Endothelial cell of umbilical vein (primary cell): ENCODE data around the gene CELF1. TPM values are rescaled to one million over a fixed set of nuclear protein-coding genes. Genes with fewer than 3 reads are reported as not detected.
A peak's percentile ranks its signal among the peaks of the same experiment; 100 is the strongest.

Experiments used
- BruUV-seq: library from RNA; stranded (reverse); fragments of 400-500 nt; replicated peaks from 2 replicates; lab custom pipeline; 2021; lab: Mats Ljungman, UMichigan
- CTCF ChIA-PET: fragments of 300-600, 350-600 bp; sonication (Branson Sonifier 250); formaldehyde crosslinking; loops from one replicate; lab custom pipeline; 2021; ENCODE audit warnings: antibody characterized with exemption, inconsistent platforms; lab: Charles Lee
- POLR2A ChIA-PET: fragments of 300-600, 350-600 bp; sonication (Branson Sonifier 250); formaldehyde crosslinking; loops from one replicate; lab custom pipeline; 2021; ENCODE audit warnings: antibody characterized with exemption, inconsistent platforms; lab: Charles Lee
- DNase-seq: peaks from one replicate; pipeline ENCODE4 v3.0.0-alpha.2; 2011; ENCODE audit warnings: low read depth, low spot score
- FAIRE-seq: peaks from 2 replicates; lab custom pipeline; 2011; peaks lifted over from hg19 to GRCh38; lab: Jason Lieb, UNC
- H2AFZ ChIP-seq: 2 replicates; pipeline ENCODE4 v1.6.0; 2012; ENCODE audit warnings: low read depth, low read length, control low read depth, inconsistent platforms
- H3K27ac ChIP-seq: 2 replicates; pipeline ENCODE4 v1.5.1; 2011; ENCODE audit warnings: low read depth, mild to moderate bottlenecking, control low read depth, low read length, moderate library complexity; ENCODE audit not compliant: insufficient read depth
- H3K27me3 ChIP-seq, 2 experiments: 2 replicates each; pipeline versions ENCODE4 v1.6.0 to v1.6.1; 2011; ENCODE audit warnings: low read length in 2 of 2, mixed read lengths in 1 of 2; ENCODE audit not compliant: control insufficient read depth in 2 of 2, insufficient read depth in 2 of 2
- H3K36me3 ChIP-seq, 2 experiments: 2 replicates in 1 of 2; 3 replicates in 1 of 2; pipeline ENCODE4 v1.5.1; 2011; ENCODE audit warnings: low read length in 2 of 2, mild to moderate bottlenecking in 1 of 2, moderate library complexity in 1 of 2; ENCODE audit not compliant: control insufficient read depth in 2 of 2, insufficient read depth in 2 of 2; ENCODE audit errors: extremely low read depth in 1 of 2
- H3K4me1 ChIP-seq: 3 replicates; pipeline ENCODE4 v1.5.1; 2011; ENCODE audit warnings: mild to moderate bottlenecking, low read length; ENCODE audit not compliant: control insufficient read depth, insufficient read depth; ENCODE audit errors: extremely low read depth
- H3K4me2 ChIP-seq: 2 replicates; pipeline ENCODE4 v1.6.1; 2011; ENCODE audit warnings: low read length, control low read depth, mixed read lengths; ENCODE audit not compliant: insufficient read depth
- H3K4me3 ChIP-seq, 3 experiments: fragments of 200-600 bp in 1 of 3; sonication (generic), shearing (Covaris generic) in 1 of 3; replicated peaks in 1 of 3; 2 replicates each; pipeline ENCODE4 v1.5.1; 2011 to 2016; ENCODE audit warnings: control low read depth in 3 of 3, low read length in 3 of 3, mild to moderate bottlenecking in 2 of 3, inconsistent platforms in 1 of 3, low read depth in 1 of 3, moderate library complexity in 1 of 3; ENCODE audit not compliant: insufficient read depth in 1 of 3
- H3K79me2 ChIP-seq: 2 replicates; pipeline ENCODE4 v1.6.0; 2012; ENCODE audit warnings: low read length, inconsistent platforms; ENCODE audit not compliant: control insufficient read depth, insufficient read depth
- H3K9ac ChIP-seq: replicated peaks from 2 replicates; pipeline ENCODE3; 2011; ENCODE audit warnings: low read length, control low read depth; ENCODE audit not compliant: insufficient read depth; ENCODE audit errors: extremely low read depth
- H3K9me1 ChIP-seq: replicated peaks from 3 replicates; pipeline ENCODE4 v1.6.0; 2011; ENCODE audit warnings: mild to moderate bottlenecking, low read length; ENCODE audit not compliant: control insufficient read depth, insufficient read depth; ENCODE audit errors: extremely low read depth
- H3K9me3 ChIP-seq: replicated peaks from 2 replicates; pipeline ENCODE4 v1.5.1; 2012; ENCODE audit warnings: low read length, inconsistent platforms; ENCODE audit not compliant: control insufficient read depth, insufficient read depth
- H4K20me1 ChIP-seq: replicated peaks from 2 replicates; pipeline ENCODE3; 2011; ENCODE audit warnings: mild to moderate bottlenecking, low read length; ENCODE audit not compliant: control insufficient read depth, insufficient read depth; ENCODE audit errors: extremely low read depth
- EZH2 ChIP-seq: IDR thresholded peaks from 2 replicates; pipeline ENCODE4 v1.6.1; 2012; ENCODE audit warnings: borderline replicate concordance, low read depth, mild to moderate bottlenecking, moderate library complexity, low read length, inconsistent platforms; ENCODE audit not compliant: severe bottlenecking
- FOS ChIP-seq: IDR thresholded peaks from 2 replicates; pipeline ENCODE4 v1.6.1; 2011; ENCODE audit warnings: mild to moderate bottlenecking, low read length, moderate library complexity, borderline replicate concordance; ENCODE audit not compliant: insufficient read depth
- GATA2 ChIP-seq: IDR thresholded peaks from 2 replicates; pipeline ENCODE4 v1.7.0; 2011; ENCODE audit warnings: low read depth, mild to moderate bottlenecking, moderate library complexity, mixed read lengths, low read length; ENCODE audit not compliant: insufficient read length, insufficient read depth
- JUN ChIP-seq: IDR thresholded peaks from 2 replicates; pipeline ENCODE4 v1.6.1; 2011; ENCODE audit warnings: borderline replicate concordance, low read depth; ENCODE audit not compliant: insufficient read length, insufficient read depth
- MYC ChIP-seq: IDR thresholded peaks from one replicate; pipeline ENCODE4 v1.6.1; 2011; ENCODE audit warnings: mild to moderate bottlenecking, low read depth, low read length
- POLR2A ChIP-seq: IDR thresholded peaks from 2 replicates; pipeline ENCODE4 v1.6.1; 2012; ENCODE audit warnings: low read depth, mild to moderate bottlenecking, control low read depth, low read length
- POLR2AphosphoS5 ChIP-seq: IDR thresholded peaks from 2 replicates; pipeline ENCODE4 v1.6.1; 2012; ENCODE audit warnings: low read depth, mild to moderate bottlenecking, control low read depth, low read length, moderate library complexity; ENCODE audit not compliant: insufficient read depth
- dilution Hi-C: fragments of 300-500 bp; cut with MboI; formaldehyde crosslinking; loops from one replicate; pipeline ENCODE4 v1.15.0; 2019; ENCODE audit warnings: low sequenced_read_pairs; ENCODE audit not compliant: extremely low pct_ligation_motif_present
- intact Hi-C: fragments of 100-400 bp; cut with micrococcal nuclease; formaldehyde crosslinking; loops from one replicate; pipeline ENCODE4 v1.10.0; 2022
- polyA plus RNA-seq, 4 experiments: library from polyadenylated mRNA; depleted of rRNA in 3 of 4; stranded (reverse) in 3 of 4; unstranded in 1 of 4; fragments of >200 nt; gene quantifications; 2 replicates each; pipeline versions ENCODE4 v1.2.1 to v1.2.3, GENCODE V29; 2011 to 2012; ENCODE audit warnings: missing spikeins in 1 of 4
- total RNA-seq: library from RNA; stranded (reverse); gene quantifications from 2 replicates; pipeline ENCODE4 v1.2.3, GENCODE V29; 2021
- TF ChIP-seq, protein P1 (sequence below), 2 donors: IDR thresholded peaks; 1 replicate in 1 of 2; 2 replicates in 1 of 2; pipeline ENCODE4 v1.5.1; 2011; ENCODE audit warnings: low read length in 2 of 2, mild to moderate bottlenecking in 2 of 2, moderate library complexity in 2 of 2, control low read depth in 1 of 2, inconsistent platforms in 1 of 2, low read depth in 1 of 2; ENCODE audit not compliant: insufficient read depth in 1 of 2; ENCODE audit errors: extremely low read depth in 1 of 2
- TF ChIP-seq, protein P2 (sequence below): IDR thresholded peaks from 2 replicates; pipeline ENCODE4 v1.6.1; 2011; ENCODE audit not compliant: insufficient read depth, insufficient read length

The CELF1 gene
- total and polyA plus RNA-seq, 2 donors (not counting 3 experiments of a cell fraction or from before 2014, with no cell fraction given), result 66.3 to 120 TPM

DNA sequence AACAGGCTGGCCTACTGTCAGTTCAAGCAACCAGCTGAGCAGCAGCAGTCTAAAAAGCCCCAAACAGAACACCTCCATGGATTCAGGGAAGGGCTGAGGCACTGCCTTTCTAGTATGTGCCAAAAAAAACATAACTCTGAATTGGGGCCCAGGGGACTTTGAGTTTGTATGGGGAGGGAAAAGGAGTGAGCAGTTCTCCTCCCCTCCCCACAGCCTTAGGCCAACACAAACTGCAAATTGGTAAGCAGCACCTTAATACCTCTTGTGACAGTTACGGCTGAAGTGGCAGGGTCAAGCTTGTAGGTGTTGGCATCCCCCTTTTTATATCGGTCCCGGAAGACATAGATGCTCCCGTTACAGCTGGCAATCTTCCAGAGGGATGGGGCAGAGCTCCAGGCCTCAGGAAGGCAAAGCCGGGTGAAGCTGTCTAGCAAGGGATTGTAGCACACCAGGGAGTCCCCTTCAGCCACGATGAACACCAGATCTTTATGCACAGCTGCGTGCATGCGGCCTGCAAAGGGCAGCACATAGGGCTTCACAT, 19.9 kb upstream of the CELF1 start:
- TSS peak; percentile 2 for BruUV-seq
- CTCF ChIA-PET, result interaction anchor here (0.8 to 0.9 kb wide), 2 partner anchors 20 to 44 kb away, joined by 3 to 5 read pairs; partner anchors contain the start of gene CELF1
- Histone ChIP-seq H3K9me3 (no peaks in the 10 kb centered on the region), H3K9me1 (no peaks in the 10 kb centered on the region), H3K4me3 (no peak overlapping the region), H4K20me1 (peaks cover 3% of the 10 kb centered on the region), H3K27ac (no peak overlapping the region), H3K4me2 (no peak overlapping the region), H3K36me3 (peaks cover 8 to 17% of the 10 kb centered on the region in 2 experiments), H3K9ac (no peak overlapping the region), H3K4me1 (peaks cover 9% of the 10 kb centered on the region), H3K79me2 (peaks cover 28% of the 10 kb centered on the region), H3K27me3 (no peaks in the 10 kb centered on the region), H2AFZ (no peak overlapping the region)
- intact Hi-C loops (no loop called here), dilution Hi-C loops (no loop called here)
- DNase-seq, result no peak
- POLR2A ChIA-PET, result no interaction called here
- peak; percentile 16 for TF ChIP-seq POLR2A
- no peak for TF ChIP-seq EZH2
- FAIRE-seq, result no peak

DNA sequence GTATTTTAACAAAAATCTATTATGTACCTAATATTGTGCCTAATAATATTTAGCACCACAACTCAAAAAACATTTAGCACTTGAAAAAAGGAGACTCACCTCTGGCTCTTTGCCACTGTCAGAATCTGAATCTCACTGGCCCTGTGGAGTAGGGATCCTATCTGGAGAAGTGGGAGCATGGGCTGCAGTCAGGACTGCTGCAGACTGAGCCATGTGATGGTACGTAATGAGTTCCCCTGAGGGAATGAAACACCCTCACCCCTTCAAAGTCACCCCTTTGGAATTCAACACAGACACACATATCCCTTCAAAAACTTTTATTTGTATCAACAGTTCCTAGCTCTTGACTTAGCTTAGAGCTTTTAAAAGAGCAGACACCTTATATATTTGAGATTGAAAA, 19.0 kb upstream of the CELF1 start:
- H3K4me1 ChIP-seq, result peaks cover 3% of the 10 kb centered on the region
- H3K27me3 ChIP-seq, result no peaks in the 10 kb centered on the region
- dilution Hi-C loops (no loop called here), intact Hi-C loops (no loop called here)
- H2AFZ ChIP-seq, result no peak overlapping the region
- H3K27ac ChIP-seq, result no peak overlapping the region
- no peaks in the 10 kb centered on the region for H3K9me1 ChIP-seq
- H3K4me2 ChIP-seq, result no peak overlapping the region
- ChIA-PET CTCF (interaction anchor here (0.8 kb wide), 1 partner anchor 45 kb away, joined by 3 read pairs; no protein-coding TSS in a partner anchor), POLR2A (no interaction called here)
- no peak overlapping the region for H3K4me3 ChIP-seq
- no peak for TF ChIP-seq EZH2
- TF ChIP-seq GATA2, result no peak
- no peak for TF ChIP-seq POLR2A
- no peak for TF ChIP-seq FOS
- TF ChIP-seq MYC, result no peak
- TF ChIP-seq, protein P1, sequence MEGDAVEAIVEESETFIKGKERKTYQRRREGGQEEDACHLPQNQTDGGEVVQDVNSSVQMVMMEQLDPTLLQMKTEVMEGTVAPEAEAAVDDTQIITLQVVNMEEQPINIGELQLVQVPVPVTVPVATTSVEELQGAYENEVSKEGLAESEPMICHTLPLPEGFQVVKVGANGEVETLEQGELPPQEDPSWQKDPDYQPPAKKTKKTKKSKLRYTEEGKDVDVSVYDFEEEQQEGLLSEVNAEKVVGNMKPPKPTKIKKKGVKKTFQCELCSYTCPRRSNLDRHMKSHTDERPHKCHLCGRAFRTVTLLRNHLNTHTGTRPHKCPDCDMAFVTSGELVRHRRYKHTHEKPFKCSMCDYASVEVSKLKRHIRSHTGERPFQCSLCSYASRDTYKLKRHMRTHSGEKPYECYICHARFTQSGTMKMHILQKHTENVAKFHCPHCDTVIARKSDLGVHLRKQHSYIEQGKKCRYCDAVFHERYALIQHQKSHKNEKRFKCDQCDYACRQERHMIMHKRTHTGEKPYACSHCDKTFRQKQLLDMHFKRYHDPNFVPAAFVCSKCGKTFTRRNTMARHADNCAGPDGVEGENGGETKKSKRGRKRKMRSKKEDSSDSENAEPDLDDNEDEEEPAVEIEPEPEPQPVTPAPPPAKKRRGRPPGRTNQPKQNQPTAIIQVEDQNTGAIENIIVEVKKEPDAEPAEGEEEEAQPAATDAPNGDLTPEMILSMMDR (IDR thresholded peaks at IDR 0.05; ENCODE audit: extremely low read depth in 1 of 2, insufficient read depth in 1 of 2, low read depth in 1 of 2, low read length in 2 of 2), result no peak
- no peak for TF ChIP-seq JUN
- TF ChIP-seq, protein P2, sequence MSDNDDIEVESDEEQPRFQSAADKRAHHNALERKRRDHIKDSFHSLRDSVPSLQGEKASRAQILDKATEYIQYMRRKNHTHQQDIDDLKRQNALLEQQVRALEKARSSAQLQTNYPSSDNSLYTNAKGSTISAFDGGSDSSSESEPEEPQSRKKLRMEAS, result no peak
- no peak for TF ChIP-seq POLR2AphosphoS5
- no peak overlapping the region for H3K9ac ChIP-seq
- BruUV-seq, result no TSS peak
- DNase-seq (no peak), FAIRE-seq (no peak)
- H4K20me1 ChIP-seq, result peaks cover 3% of the 10 kb centered on the region
- peaks cover 21% of the 10 kb centered on the region for H3K79me2 ChIP-seq
- peaks cover 8 to 15% of the 10 kb centered on the region in 2 experiments for H3K36me3 ChIP-seq
- H3K9me3 ChIP-seq, result no peaks in the 10 kb centered on the region
